SK-MEL-5 (cell line): ENCODE results near the gene IFITM5. TPM values are rescaled to one million over a fixed set of nuclear protein-coding genes. Genes with fewer than 3 reads are reported as not detected.
"Not testable (repeated sequence)": the region's sequence is repeated elsewhere in the genome, so short reads cannot be mapped to it uniquely, and the experiment has no call there.

Experiments
- DNase-seq: peaks from one replicate; pipeline ENCODE4 v3.0.0-alpha.2; 2016; ENCODE audit warnings: low read depth, low spot score
- in situ Hi-C: cut with HindIII; loops from 2 replicates; pipeline ENCODE4 v1.10.0; 2016; ENCODE audit warnings: low sequenced_read_pairs, high pct_unique_total_duplicates, low pct_unique_long_range_greater_than_20kb
- polyA plus RNA-seq, 2 experiments: library from polyadenylated mRNA; depleted of rRNA; stranded (reverse); fragments of >200 nt; gene quantifications; 2 replicates each; pipeline ENCODE4 v1.2.3, GENCODE V29; 2015
- total RNA-seq: library from RNA; depleted of rRNA; stranded (reverse); fragments of >200 nt; shearing (Covaris generic); gene quantifications from 2 replicates; pipeline ENCODE4 v1.2.3, GENCODE V29; 2014; rRNA removed

IFITM5 gene
- total RNA-seq: not detected in 2 replicates
- polyA plus RNA-seq (2015; cell fraction: cytosol; rRNA removed): not detected in 2 replicates
- polyA plus RNA-seq (2015; cell fraction: nucleus; rRNA removed): not detected in 2 replicates

DNA sequence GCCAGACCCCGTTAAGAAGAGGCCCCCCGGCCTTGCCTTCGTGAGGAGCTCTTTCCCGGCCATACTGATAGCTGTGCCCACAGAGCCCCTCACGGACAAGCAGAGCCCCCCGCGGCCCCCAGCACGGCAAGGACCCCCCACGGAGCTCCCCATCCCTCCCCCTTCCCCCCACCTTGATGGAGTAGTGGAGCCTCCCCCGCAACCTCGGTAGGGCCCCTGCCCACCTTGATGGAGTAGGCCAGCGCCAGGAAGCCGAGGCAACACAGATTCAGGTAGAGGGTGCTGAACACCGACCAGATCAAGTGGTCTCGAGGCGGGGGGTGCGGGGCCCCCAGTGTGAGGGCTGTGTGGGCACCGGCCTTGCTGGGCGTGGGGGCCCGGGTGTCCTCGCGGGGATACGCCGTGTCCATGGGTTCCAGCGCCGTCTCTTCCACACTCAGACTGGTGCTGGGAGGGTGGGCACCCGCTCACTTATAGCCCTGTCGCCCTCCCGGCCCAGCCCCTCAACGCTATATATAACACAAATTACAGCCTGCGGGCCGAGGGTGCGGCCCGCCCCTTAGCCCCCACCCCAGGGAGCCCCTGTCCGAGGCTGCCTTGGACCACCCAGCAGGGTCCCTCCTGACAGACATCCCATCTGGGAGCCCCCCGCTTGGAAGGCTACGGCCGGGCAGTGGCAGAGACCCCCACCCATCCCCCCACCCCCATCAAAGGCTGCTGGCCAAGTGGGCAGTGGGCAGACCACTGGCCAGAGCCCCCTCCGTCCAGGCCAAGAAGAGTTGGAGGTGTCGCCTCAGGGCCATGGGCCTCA, at the start of gene IFITM5:
Gene IFITM5 (minus strand): TSS at position 446 of the 811 bp plus-strand sequence. CDS start 36 bp downstream, at position 410.
- DNase-seq: no peak
- in situ Hi-C loops: no loop called here

DNA sequence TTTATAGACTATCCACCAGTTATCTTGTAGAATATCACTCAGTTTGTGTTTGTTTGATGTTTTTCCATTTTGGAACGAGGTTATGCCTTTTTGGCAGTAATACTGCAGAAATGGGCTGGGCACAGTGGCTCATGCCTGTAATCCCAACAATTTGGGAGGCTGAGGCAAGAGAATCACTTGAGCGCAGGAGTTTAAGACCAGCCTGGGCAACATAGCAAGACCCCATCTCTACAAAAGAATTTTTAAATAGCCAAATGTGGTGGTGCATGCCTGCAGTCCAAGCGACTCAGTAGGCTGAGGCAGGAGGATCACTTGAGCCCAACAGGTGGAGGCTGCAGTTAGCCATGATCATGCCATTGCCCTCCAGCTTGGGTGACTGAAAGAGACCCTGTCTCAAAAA, 47.2 kb upstream of the IFITM5 start:
- in situ Hi-C loops: no loop called here
- no peak for DNase-seq

- in situ Hi-C loops: no loop called here
- no peak for DNase-seq
Observed at GRCh38 chr11:344836-345578, 45.7 kb upstream of the IFITM5 start.

GRCh38 chr11:342328-342727, 43.0 kb upstream of the IFITM5 start:
- peak; percentile 91 for DNase-seq
- in situ Hi-C loops: no loop called here

DNA sequence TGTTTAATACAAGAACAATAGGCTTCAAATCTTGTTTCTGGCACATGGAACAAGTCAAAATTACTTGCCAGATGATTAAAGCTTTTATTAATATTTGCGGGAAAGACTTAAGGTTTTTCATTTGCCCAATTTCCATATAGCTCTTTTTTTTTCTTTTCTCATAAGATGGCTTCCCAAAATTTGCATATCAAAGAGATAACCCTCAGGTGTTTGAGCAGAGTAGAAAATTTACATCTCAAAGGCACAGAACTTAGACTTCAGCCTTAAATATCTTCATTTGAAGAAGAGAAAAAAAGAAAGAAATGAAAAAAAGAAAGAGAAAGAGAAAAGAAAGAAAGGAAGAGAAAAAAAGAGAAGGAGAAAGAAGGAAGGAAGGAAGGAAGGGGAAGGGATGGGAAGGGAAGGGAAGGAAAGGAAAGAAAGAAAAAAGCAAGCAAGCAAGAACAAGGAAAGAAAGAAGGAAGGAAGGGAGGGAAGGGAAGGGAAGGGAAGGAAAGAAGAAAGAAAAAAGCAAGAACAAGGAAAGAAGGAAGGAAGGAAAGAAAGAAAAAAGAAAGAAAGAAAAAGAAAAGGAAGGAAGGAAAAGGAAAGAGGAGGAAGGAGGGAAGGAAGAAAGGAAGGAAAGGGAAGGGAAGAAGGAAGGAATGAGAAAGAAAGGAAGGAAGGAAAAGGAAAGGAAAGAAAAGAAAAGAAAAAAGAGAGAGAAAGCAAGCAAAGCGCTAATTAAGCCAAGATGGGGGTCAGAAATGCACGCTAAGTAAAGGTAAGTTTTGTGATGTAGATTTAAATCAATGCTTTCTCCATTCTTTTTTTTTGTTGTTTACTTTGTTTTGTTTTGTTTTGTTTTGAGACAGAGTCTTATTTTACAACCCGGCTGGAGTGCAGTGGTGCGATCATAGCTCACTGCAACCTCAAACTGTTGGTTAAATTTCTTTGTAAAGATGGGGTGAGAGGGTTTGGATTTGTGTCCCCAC, 41.5 kb upstream of the IFITM5 start:
- DNase-seq: no peak
- in situ Hi-C loops: no loop called here

- in situ Hi-C loops: no loop called here
- no peak for DNase-seq
Observed at GRCh38 chr11:339963-340362, 40.6 kb upstream of the IFITM5 start.

DNA sequence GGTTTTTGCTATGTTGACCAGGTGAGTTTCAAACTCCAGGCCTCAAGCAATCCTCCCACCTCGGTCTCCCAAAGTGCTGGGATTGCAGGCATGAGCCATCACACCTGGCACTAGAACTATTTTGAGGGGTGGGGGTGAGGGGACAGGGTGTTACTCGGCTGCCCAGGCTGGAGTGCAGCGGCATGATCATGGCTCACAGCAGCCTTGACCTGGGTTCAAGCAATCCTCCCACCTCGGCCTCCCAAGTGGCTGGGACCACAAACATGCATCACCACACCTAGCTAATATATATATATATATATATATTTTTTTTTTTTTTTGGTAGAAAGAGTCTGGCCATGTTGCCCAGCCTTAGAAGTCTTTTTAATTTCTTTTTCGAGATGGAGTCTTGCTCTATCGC, 38.4 kb upstream of the IFITM5 start:
- in situ Hi-C loops: no loop called here
- no peak for DNase-seq

DNA sequence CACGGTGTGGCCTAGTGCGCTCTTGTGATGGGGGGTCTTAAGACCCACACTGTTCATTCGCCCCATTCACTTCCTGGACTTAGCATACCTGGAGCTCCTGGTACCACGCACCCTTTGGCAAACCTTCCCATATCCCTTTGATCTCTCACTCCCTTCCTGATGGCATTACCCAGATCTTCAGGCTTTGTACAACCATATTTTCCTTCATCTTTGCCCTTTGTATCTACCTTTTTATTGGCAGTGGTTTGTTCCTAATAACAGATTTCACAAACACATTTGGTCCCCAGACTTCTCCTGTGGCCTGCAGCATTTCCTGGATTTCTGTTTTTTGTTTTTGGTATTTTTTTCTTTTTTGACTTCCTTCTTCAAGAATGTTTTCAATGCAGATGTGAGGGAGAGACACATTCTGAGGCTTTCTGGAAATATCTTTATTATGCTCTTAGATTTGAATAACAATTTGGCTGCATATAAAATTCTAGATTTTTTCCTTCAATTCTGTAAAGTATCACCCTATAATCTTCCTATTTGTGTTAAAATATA, 37.4 kb upstream of the IFITM5 start:
- no peak for DNase-seq
- in situ Hi-C loops: no loop called here

DNA sequence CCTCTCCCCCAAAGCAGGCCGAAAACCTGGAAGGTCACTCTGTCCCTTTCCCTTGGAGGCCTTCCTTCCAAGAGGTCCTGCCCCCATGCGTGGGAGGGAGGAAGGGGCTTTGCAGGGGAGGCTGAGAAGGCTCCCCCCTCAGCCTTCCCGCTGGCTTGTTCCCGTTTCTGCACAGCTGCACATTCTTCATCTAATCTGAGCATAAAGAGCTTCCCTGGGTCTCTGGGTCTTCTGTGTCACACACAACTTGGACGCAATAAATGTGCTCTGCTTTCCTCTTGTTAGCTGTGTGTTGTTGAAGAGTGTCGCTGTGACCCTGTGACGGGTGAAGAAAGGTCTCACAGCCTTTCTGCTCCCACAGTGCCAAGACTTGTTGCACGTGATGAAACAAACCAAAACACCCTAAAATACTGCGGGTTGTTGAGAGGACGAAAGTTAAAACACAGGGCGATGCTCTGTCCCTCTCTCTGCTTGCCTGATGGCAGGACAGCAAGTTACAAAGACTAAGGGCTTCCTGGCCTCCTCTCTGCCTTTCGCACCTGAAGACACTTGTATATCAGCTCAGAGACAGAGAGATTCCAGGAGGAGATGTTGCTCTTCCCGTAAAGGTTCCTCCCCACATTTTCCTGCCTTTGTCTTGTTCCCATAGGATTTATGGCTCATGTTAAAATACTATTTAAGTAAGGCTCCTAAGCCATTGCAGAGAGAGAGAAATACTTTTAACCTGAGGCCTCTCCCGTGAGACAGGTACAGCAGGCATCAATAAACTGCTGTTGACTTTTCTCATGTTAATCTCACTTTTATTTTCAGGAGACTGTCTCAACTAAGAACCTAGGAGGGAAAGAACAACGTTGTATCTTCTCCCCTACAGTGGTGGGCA, 36.7 kb upstream of the IFITM5 start:
- in situ Hi-C loops: no loop called here
- no peak for DNase-seq

- no peak for DNase-seq
- in situ Hi-C loops: no loop called here
Observed at GRCh38 chr11:334264-334994, 35.1 kb upstream of the IFITM5 start.

GRCh38 chr11:333616-334263, 34.4 kb upstream of the IFITM5 start:
- DNase-seq, in situ Hi-C loops: not testable (repeated sequence)

GRCh38 chr11:332651-333480, 33.5 kb upstream of the IFITM5 start:
- in situ Hi-C loops: no loop called here
- DNase-seq: no peak

GRCh38 chr11:331358-332060, 32.2 kb upstream of the IFITM5 start:
- DNase-seq: no peak
- in situ Hi-C loops: no loop called here

DNA sequence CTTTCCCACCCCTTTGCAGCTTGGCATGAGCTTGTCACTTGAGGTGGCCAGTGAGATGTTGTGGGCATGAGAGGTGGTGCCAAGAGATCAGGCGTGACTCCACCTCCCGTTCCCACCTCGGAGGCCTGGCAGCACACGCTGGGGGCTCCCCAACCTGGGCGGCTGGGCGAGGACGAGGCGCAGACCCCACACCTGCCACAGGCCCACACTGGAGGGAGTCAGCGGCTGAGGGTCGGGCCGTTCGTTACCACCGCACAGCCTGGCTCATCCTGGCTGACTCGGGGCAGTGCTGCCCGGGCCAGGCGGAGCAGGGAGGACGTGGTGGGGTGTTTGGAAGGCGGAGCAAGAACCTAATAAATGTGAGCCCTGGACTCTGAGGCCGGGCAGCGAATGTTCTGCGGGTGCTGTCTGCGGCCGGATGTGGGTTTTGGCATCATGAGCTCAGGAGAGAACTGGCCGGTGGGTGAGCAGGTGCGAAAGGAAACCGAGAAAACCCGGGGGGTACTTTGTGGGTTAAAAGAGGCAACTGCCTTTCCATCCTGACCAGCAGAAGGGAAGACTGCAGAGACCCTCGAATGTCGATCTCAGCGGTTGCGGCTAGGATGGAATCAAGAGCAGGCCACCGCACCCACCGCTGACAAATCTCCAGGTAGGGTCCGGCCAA, 31.5 kb upstream of the IFITM5 start:
- in situ Hi-C loops: no loop called here
- no peak for DNase-seq
